ENCODE results near the gene LIMK1. TPM values are rescaled to one million over a fixed set of nuclear protein-coding genes. Genes with fewer than 3 reads are reported as not detected.
A peak's percentile ranks its signal among the peaks of the same experiment; 100 is the strongest.

The LIMK1 gene
- total and polyA plus RNA-seq, 2 experiments from 2014 or later: 15.6 to 54.4 TPM

DNA sequence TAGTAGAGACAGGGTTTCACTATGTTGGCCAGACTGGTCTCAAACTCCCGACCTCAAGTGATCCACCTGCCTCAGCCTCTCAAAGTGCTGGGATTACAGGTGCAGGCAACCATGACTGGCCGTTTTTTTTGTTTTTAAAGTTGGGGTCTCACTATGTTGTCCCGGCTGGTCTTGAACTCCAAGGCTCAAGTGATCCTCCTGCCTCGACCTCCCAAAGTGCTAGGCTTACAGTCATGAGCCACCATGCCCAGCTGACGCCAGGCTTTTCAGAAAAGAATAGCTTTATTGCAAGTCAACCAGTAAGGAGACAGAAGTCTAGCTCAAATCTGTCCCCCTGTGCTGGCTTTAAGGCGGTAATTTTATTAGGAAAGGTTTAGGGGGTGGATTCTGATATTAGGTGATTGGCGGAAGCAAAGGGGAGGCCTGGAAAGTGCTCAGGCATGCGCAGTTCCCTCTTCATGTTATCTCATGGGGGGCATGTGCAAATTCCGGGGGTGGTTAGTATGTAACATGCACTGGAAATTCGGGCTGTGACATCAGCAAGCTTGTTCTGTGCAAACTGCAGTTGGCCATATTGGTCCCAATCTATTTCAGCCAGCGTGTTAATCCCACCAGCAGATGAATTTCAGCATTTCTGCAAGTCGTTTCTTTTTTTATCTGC is 42.7 kb downstream of the LIMK1 start:
- TF ChIP-seq, protein P1, sequence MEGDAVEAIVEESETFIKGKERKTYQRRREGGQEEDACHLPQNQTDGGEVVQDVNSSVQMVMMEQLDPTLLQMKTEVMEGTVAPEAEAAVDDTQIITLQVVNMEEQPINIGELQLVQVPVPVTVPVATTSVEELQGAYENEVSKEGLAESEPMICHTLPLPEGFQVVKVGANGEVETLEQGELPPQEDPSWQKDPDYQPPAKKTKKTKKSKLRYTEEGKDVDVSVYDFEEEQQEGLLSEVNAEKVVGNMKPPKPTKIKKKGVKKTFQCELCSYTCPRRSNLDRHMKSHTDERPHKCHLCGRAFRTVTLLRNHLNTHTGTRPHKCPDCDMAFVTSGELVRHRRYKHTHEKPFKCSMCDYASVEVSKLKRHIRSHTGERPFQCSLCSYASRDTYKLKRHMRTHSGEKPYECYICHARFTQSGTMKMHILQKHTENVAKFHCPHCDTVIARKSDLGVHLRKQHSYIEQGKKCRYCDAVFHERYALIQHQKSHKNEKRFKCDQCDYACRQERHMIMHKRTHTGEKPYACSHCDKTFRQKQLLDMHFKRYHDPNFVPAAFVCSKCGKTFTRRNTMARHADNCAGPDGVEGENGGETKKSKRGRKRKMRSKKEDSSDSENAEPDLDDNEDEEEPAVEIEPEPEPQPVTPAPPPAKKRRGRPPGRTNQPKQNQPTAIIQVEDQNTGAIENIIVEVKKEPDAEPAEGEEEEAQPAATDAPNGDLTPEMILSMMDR (IDR thresholded peaks at IDR 0.05; ENCODE audit: low read depth, low read length): no peak
- DNase-seq (ENCODE audit: low read depth in 1 of 2, low spot score in 1 of 2): no peak
- no peaks in the 10 kb centered on the region for H3K4me1 ChIP-seq (ENCODE audit: low read depth)

GRCh38 chr7:74129887-74130286 is 46.3 kb downstream of the LIMK1 start:
- Histone ChIP-seq H3K36me3 (no peaks in the 10 kb centered on the region), H3K4me3 (no peak overlapping the region), H3K27ac (no peak overlapping the region), H3K27me3 (no peaks in the 10 kb centered on the region), H3K4me1 (ENCODE audit: low read depth) (no peaks in the 10 kb centered on the region), H3K9me3 (ENCODE audit: low read depth) (no peaks in the 10 kb centered on the region)
- TF ChIP-seq, protein P1 (IDR thresholded peaks at IDR 0.05; ENCODE audit: low read depth, low read length): no peak
- no peak for DNase-seq (ENCODE audit: low read depth in 1 of 2, low spot score in 1 of 2)

More for the DNA sequence above, 42.7 kb downstream of the LIMK1 start:
- H3K4me3 ChIP-seq: no peak overlapping the region
- no peaks in the 10 kb centered on the region for H3K36me3 ChIP-seq
- no peaks in the 10 kb centered on the region for H3K27me3 ChIP-seq
- H3K27ac ChIP-seq: no peak overlapping the region
- H3K9me3 ChIP-seq (ENCODE audit: low read depth): no peaks in the 10 kb centered on the region

- DNase-seq (ENCODE audit: low read depth in 1 of 2, low spot score in 1 of 2): no peak
- Histone ChIP-seq H3K4me1 (ENCODE audit: low read depth) (no peaks in the 10 kb centered on the region), H3K36me3 (no peaks in the 10 kb centered on the region), H3K27ac (no peak overlapping the region), H3K27me3 (no peaks in the 10 kb centered on the region), H3K9me3 (ENCODE audit: low read depth) (no peaks in the 10 kb centered on the region), H3K4me3 (no peak overlapping the region)
- TF ChIP-seq, protein P1 (IDR thresholded peaks at IDR 0.05; ENCODE audit: low read depth, low read length): no peak
Observed at GRCh38 chr7:74130518-74130917, 46.9 kb downstream of the LIMK1 start.

- no peak overlapping the region for H3K4me3 ChIP-seq
- DNase-seq (ENCODE audit: low read depth in 1 of 2, low spot score in 1 of 2): peak in 1 of 2 donors; percentile 29
- TF ChIP-seq, protein P1 (IDR thresholded peaks at IDR 0.05; ENCODE audit: low read depth, low read length): no peak
- no peaks in the 10 kb centered on the region for H3K36me3 ChIP-seq
- H3K9me3 ChIP-seq (ENCODE audit: low read depth): no peaks in the 10 kb centered on the region
- no peak overlapping the region for H3K27ac ChIP-seq
- H3K4me1 ChIP-seq (ENCODE audit: low read depth): no peaks in the 10 kb centered on the region
- H3K27me3 ChIP-seq: no peaks in the 10 kb centered on the region
Observed at GRCh38 chr7:74134117-74134620, 50.6 kb downstream of the LIMK1 start.

GRCh38 chr7:74138334-74138867 is 54.8 kb downstream of the LIMK1 start:
- no peak overlapping the region for H3K4me3 ChIP-seq
- no peaks in the 10 kb centered on the region for H3K9me3 ChIP-seq (ENCODE audit: low read depth)
- H3K27ac ChIP-seq: no peak overlapping the region
- H3K36me3 ChIP-seq: no peaks in the 10 kb centered on the region
- H3K4me1 ChIP-seq (ENCODE audit: low read depth): no peaks in the 10 kb centered on the region
- H3K27me3 ChIP-seq: no peaks in the 10 kb centered on the region
- TF ChIP-seq, protein P1 (IDR thresholded peaks at IDR 0.05; ENCODE audit: low read depth, low read length): no peak
- no peak for DNase-seq (ENCODE audit: low read depth in 1 of 2, low spot score in 1 of 2)
